K562 (cell line): ENCODE data around the gene SYT1. TPM values are rescaled to one million over a fixed set of nuclear protein-coding genes. Genes with fewer than 3 reads are reported as not detected.

Experiments
- ATAC-seq: fragments of 200-7000 bp; cut with Tn5 transposase; 3 replicates; pipeline ENCODE4 v1.9.1; 2020; ENCODE audit warnings: moderate library complexity
- BruUV-seq: library from RNA; stranded (reverse); fragments of 400-500 nt; replicated peaks from 2 replicates; lab custom pipeline; 2021; lab: Mats Ljungman, UMichigan
- CTCF ChIA-PET: fragments of 300-600 bp; formaldehyde crosslinking; extraction: SDS; loops from one replicate; lab custom pipeline; 2021; ENCODE audit warnings: low intra/inter-chr PET ratio; lab: Yijun Ruan, JAX
- POLR2A ChIA-PET: fragments of 300-600, 350-650 bp; sonication (Branson Sonifier 250); formaldehyde crosslinking; extraction: SDS; loops from one replicate; lab custom pipeline; 2021; ENCODE audit warnings: antibody characterized with exemption, inconsistent platforms; lab: Yijun Ruan, JAX
- DNase-seq, 4 experiments: peaks; one replicate each; pipeline versions ENCODE4 v3.0.0 to v3.0.0-alpha.2; 2011 to 2018; ENCODE audit warnings: low spot score in 3 of 4, mixed read lengths in 3 of 4; ENCODE audit errors: extremely low read depth in 1 of 4
- FAIRE-seq: peaks from 2 replicates; lab custom pipeline; 2011; peaks lifted over from hg19 to GRCh38; lab: Jason Lieb, UNC
- H2AFZ ChIP-seq: 2 replicates; pipeline ENCODE4 v1.6.0; 2011; ENCODE audit warnings: low read depth, low read length, control low read depth, inconsistent platforms
- H3K27ac ChIP-seq: fragments of 200-600 bp; 3 replicates; pipeline ENCODE4 v1.8.0; 2011; ENCODE audit warnings: low read depth, mild to moderate bottlenecking, control low read depth, inconsistent platforms, low read length, moderate library complexity, mixed read lengths; ENCODE audit errors: extremely low read depth
- H3K27me3 ChIP-seq, 2 experiments: fragments of 300-600 bp in 1 of 2; 2 replicates in 1 of 2; 3 replicates in 1 of 2; pipeline versions ENCODE4 v1.6.0 to v1.8.0; 2011; ENCODE audit warnings: inconsistent platforms in 2 of 2, low read length in 2 of 2, mild to moderate bottlenecking in 1 of 2, mixed read lengths in 1 of 2, moderate library complexity in 1 of 2; ENCODE audit not compliant: control insufficient read depth in 2 of 2, insufficient read depth in 2 of 2
- H3K36me3 ChIP-seq: fragments of 300-600 bp; 3 replicates; pipeline ENCODE4 v1.8.0; 2011; ENCODE audit warnings: mild to moderate bottlenecking, low read length, inconsistent platforms; ENCODE audit not compliant: control insufficient read depth, insufficient read depth
- H3K4me1 ChIP-seq, 2 experiments: fragments of 200-600 bp in 1 of 2; replicated peaks in 1 of 2; 2 replicates in 1 of 2; 3 replicates in 1 of 2; pipeline versions ENCODE4 v1.5.1 to v1.8.0; 2011; ENCODE audit warnings: inconsistent platforms in 2 of 2, low read length in 2 of 2, mild to moderate bottlenecking in 1 of 2, mixed read lengths in 1 of 2, moderate library complexity in 1 of 2; ENCODE audit not compliant: control insufficient read depth in 2 of 2, insufficient read depth in 2 of 2
- H3K4me2 ChIP-seq: 2 replicates; pipeline ENCODE4 v1.6.1; 2011; ENCODE audit warnings: low read length, control low read depth, inconsistent platforms, mixed read lengths; ENCODE audit not compliant: insufficient read depth
- H3K4me3 ChIP-seq: fragments of 200-600 bp; sonication (generic), shearing (Covaris generic); 2 replicates; pipeline ENCODE4 v1.5.1; 2016; ENCODE audit warnings: control low read depth, inconsistent platforms
- H3K79me2 ChIP-seq: fragments of 200-600 bp; 3 replicates; pipeline ENCODE4 v1.8.0; 2011; ENCODE audit warnings: low read length, inconsistent platforms; ENCODE audit not compliant: control insufficient read depth, insufficient read depth
- H3K9ac ChIP-seq, 2 experiments: 2 replicates each; pipeline versions ENCODE4 v1.6.0 to v1.6.1; 2011; ENCODE audit warnings: low read depth in 2 of 2, low read length in 2 of 2, control low read depth in 1 of 2, inconsistent platforms in 1 of 2, mild to moderate bottlenecking in 1 of 2, mixed read lengths in 1 of 2; ENCODE audit not compliant: insufficient read depth in 1 of 2
- H3K9me1 ChIP-seq: one replicate; pipeline ENCODE4 v1.6.0; 2011; ENCODE audit warnings: inconsistent platforms, mild to moderate bottlenecking, low read length, moderate library complexity; ENCODE audit not compliant: control insufficient read depth, insufficient read depth
- H3K9me3 ChIP-seq: replicated peaks from 2 replicates; pipeline ENCODE4 v1.5.1; 2011; ENCODE audit warnings: low read depth, low read length, inconsistent platforms; ENCODE audit not compliant: control insufficient read depth, insufficient read depth
- H4K20me1 ChIP-seq: replicated peaks from 2 replicates; pipeline ENCODE4 v1.6.1; 2011; ENCODE audit warnings: low read length, inconsistent platforms, mixed read lengths; ENCODE audit not compliant: control insufficient read depth, insufficient read depth
- BCL6 ChIP-seq: fragments of 250-450 bp; sonication (Bioruptor Pico); IDR thresholded peaks from 2 replicates; pipeline ENCODE4 v1.4.0; 2020
- DPF2 ChIP-seq: fragments of 450-650 bp; IDR thresholded peaks from 2 replicates; pipeline ENCODE4 v1.6.1; 2016
- E2F3 ChIP-seq: fragments of 250-450 bp; sonication (Bioruptor Pico); IDR thresholded peaks from 2 replicates; pipeline ENCODE4 v1.4.0; 2020; ENCODE audit warnings: mild to moderate bottlenecking
- FOXK1 ChIP-seq: sonication (generic); formaldehyde crosslinking; IDR thresholded peaks from 2 replicates; pipeline ENCODE4 v1.8.0; 2022; ENCODE audit warnings: missing genetic modification reagents, mild to moderate bottlenecking, borderline replicate concordance
- NFE2L1 ChIP-seq: fragments of 450-650 bp; IDR thresholded peaks from 2 replicates; pipeline ENCODE4 v1.6.1; 2016; ENCODE audit warnings: missing genetic modification characterization, low read depth, mild to moderate bottlenecking, missing compliant biosample characterization, moderate library complexity, borderline replicate concordance
- SIN3B ChIP-seq: fragments of 450-650 bp; IDR thresholded peaks from 2 replicates; pipeline ENCODE4 v1.6.1; 2017; ENCODE audit warnings: low read depth, mild to moderate bottlenecking, moderate library complexity
- SRSF1 ChIP-seq: fragments of 200-400 bp; formaldehyde crosslinking; IDR thresholded peaks from 2 replicates; pipeline ENCODE4 v1.6.1; 2017; ENCODE audit warnings: mild to moderate bottlenecking, low read depth, low read length, moderate library complexity
- ZBTB43 ChIP-seq: sonication (generic); formaldehyde crosslinking; IDR thresholded peaks from 2 replicates; pipeline ENCODE4 v1.8.0; 2023; ENCODE audit warnings: mild to moderate bottlenecking, missing genetic modification reagents
- ZNF24 ChIP-seq: fragments of 450-650 bp; IDR thresholded peaks from 2 replicates; pipeline ENCODE4 v1.6.1; 2016
- ZNF740 ChIP-seq, 3 experiments: fragments of 200-800 bp in 1 of 3; sonication (Bioruptor generic) in 1 of 3; sonication (generic) in 1 of 3; formaldehyde crosslinking in 1 of 3; IDR thresholded peaks; 2 replicates each; pipeline versions ENCODE4 v1.6.1 to v1.8.0; 2016 to 2022; ENCODE audit warnings: mild to moderate bottlenecking in 2 of 3, missing compliant biosample characterization in 2 of 3, missing genetic modification characterization in 2 of 3, missing genetic modification reagents in 1 of 3
- ZNF77 ChIP-seq: fragments of 250-450 bp; sonication (Bioruptor Pico); IDR thresholded peaks from 2 replicates; pipeline ENCODE4 v1.5.0; 2020
- WGBS: fragments of 100-300 bp; shearing (Covaris generic); methylation state at CpG from one replicate; pipeline ENCODE4 v1.1.6; 2016; ENCODE audit warnings: low coverage, mixed read lengths; ENCODE audit not compliant: insufficient coverage; ENCODE audit errors: missing lambda C conversion rate; 5-methylcytosine and 5-hydroxymethylcytosine counted together
- in situ Hi-C: fragments of 300-500 bp; cut with MboI; formaldehyde crosslinking; loops from 4 replicates; pipeline ENCODE4 v1.15.0; 2018; ENCODE audit warnings: inconsistent platforms, mixed read lengths
- intact Hi-C: fragments of 100-400 bp; cut with micrococcal nuclease; formaldehyde crosslinking; loops from 2 replicates; pipeline ENCODE4 v1.14.2; 2022
- polyA plus RNA-seq, 8 experiments: library from polyadenylated mRNA; depleted of rRNA in 4 of 8; stranded (reverse) in 5 of 8; unstranded in 3 of 8; fragments of >200 nt; fragmentation: Nextera tagmentation in 2 of 8; fragmentation: Illumina TruSeq in 1 of 8; extraction: Ambion mirVana in 2 of 8; extraction: Trizol in 1 of 8; gene quantifications; 2 replicates each; pipeline versions ENCODE4 v1.2.1 to v1.2.3, GENCODE V29; 2011 to 2014; ENCODE audit warnings: inconsistent platforms in 1 of 8, missing spikeins in 1 of 8
- total RNA-seq, 7 experiments: library from RNA; depleted of rRNA in 6 of 7; stranded (reverse); fragments of >200 nt in 6 of 7; fragmentation: Illumina TruSeq in 2 of 7; extraction: Trizol in 2 of 7; gene quantifications; 2 replicates each; pipeline versions ENCODE4 v1.2.1 to v1.2.3, GENCODE V29; 2011 to 2021; ENCODE audit warnings: low replicate concordance in 1 of 7
- TF ChIP-seq, protein P1 (sequence below): fragments of 250-450 bp; sonication (Bioruptor Pico); IDR thresholded peaks from 2 replicates; pipeline ENCODE4 v1.5.1; 2021; ENCODE audit warnings: mild to moderate bottlenecking
- TF ChIP-seq, protein P2 (sequence below): fragments of 250-450 bp; sonication (Bioruptor Pico); IDR thresholded peaks from 2 replicates; pipeline ENCODE4 v1.5.0; 2021
- TF ChIP-seq, protein P3 (sequence below): fragments of 250-450 bp; sonication (Bioruptor Pico); IDR thresholded peaks from 2 replicates; pipeline ENCODE4 v1.4.0; 2020; ENCODE audit warnings: borderline replicate concordance

SYT1 gene
- total and polyA plus RNA-seq, 9 of the 15 experiments (the other 6 are each of a cell fraction or from before 2014, with no cell fraction given): 0.03 to 0.13 (median 0.07) TPM; not detected in 4

GRCh38 chr12:78938341-78939084 is 73.9 kb downstream of the SYT1 start:
- 4% methylated on average over 4 of the region's 4 CpGs for WGBS
- no peak for FAIRE-seq
- DNase-seq: no peak
- no peak for TF ChIP-seq DPF2
- no peak for TF ChIP-seq FOXK1
- TF ChIP-seq SIN3B: no peak
- no peak for TF ChIP-seq ZNF24
- TF ChIP-seq, protein P1, sequence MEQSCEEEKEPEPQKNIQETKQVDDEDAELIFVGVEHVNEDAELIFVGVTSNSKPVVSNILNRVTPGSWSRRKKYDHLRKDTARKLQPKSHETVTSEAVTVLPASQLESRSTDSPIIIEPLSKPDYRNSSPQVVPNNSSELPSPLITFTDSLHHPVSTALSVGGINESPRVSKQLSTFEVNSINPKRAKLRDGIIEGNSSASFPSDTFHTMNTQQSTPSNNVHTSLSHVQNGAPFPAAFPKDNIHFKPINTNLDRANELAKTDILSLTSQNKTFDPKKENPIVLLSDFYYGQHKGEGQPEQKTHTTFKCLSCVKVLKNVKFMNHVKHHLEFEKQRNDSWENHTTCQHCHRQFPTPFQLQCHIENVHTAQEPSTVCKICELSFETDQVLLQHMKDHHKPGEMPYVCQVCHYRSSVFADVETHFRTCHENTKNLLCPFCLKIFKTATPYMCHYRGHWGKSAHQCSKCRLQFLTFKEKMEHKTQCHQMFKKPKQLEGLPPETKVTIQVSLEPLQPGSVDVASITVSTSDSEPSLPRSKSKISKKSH (CRISPR knock-in tag): no peak
- no peak for TF ChIP-seq ZBTB43 (CRISPR knock-in tag)
- TF ChIP-seq, protein P2, sequence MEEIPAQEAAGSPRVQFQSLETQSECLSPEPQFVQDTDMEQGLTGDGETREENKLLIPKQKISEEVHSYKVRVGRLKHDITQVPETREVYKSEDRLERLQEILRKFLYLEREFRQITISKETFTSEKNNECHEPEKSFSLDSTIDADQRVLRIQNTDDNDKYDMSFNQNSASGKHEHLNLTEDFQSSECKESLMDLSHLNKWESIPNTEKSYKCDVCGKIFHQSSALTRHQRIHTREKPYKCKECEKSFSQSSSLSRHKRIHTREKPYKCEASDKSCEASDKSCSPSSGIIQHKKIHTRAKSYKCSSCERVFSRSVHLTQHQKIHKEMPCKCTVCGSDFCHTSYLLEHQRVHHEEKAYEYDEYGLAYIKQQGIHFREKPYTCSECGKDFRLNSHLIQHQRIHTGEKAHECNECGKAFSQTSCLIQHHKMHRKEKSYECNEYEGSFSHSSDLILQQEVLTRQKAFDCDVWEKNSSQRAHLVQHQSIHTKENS (CRISPR knock-in tag): no peak
- no peak for TF ChIP-seq SRSF1
- TF ChIP-seq ZNF77 (CRISPR knock-in tag): no peak
- TF ChIP-seq, protein P3, sequence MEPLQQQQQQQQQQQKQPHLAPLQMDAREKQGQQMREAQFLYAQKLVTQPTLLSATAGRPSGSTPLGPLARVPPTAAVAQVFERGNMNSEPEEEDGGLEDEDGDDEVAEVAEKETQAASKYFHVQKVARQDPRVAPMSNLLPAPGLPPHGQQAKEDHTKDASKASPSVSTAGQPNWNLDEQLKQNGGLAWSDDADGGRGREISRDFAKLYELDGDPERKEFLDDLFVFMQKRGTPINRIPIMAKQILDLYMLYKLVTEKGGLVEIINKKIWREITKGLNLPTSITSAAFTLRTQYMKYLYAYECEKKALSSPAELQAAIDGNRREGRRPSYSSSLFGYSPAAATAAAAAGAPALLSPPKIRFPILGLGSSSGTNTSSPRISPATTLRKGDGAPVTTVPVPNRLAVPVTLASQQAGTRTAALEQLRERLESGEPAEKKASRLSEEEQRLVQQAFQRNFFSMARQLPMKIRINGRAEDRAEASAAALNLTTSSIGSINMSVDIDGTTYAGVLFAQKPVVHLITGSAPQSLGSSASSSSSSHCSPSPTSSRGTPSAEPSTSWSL (CRISPR knock-in tag): no peak
- no peak for TF ChIP-seq BCL6 (CRISPR knock-in tag)
- no peak for TF ChIP-seq ZNF740 (CRISPR knock-in tag; IDR thresholded peaks at IDR 0.05)
- no peak for TF ChIP-seq ZNF740 (tag; IDR thresholded peaks at IDR 0.05)
- TF ChIP-seq E2F3 (CRISPR knock-in tag): no peak
- TF ChIP-seq NFE2L1 (tag): no peak
- in situ Hi-C loops: no loop called here
- H3K36me3 ChIP-seq: no peaks in the 10 kb centered on the region
- no peaks in the 10 kb centered on the region for H3K27me3 ChIP-seq
- H2AFZ ChIP-seq: no peak overlapping the region
- no peak overlapping the region for H3K9ac ChIP-seq
- no peaks in the 10 kb centered on the region for H3K4me1 ChIP-seq
- H4K20me1 ChIP-seq: no peaks in the 10 kb centered on the region
- H3K27ac ChIP-seq: no peak overlapping the region
- POLR2A ChIA-PET: no interaction called here
- intact Hi-C loops: no loop called here
- ATAC-seq: no peak
- no peak overlapping the region for H3K4me3 ChIP-seq
- H3K79me2 ChIP-seq: no peaks in the 10 kb centered on the region
- no peaks in the 10 kb centered on the region for H3K9me1 ChIP-seq
- BruUV-seq: no TSS peak
- CTCF ChIA-PET: no interaction called here
- no peak overlapping the region for H3K4me2 ChIP-seq
- no peaks in the 10 kb centered on the region for H3K9me3 ChIP-seq
